ENCODE data around the gene PRDM2. TPM values are rescaled to one million over a fixed set of nuclear protein-coding genes. Genes with fewer than 3 reads are reported as not detected.
A peak's percentile ranks its signal among the peaks of the same experiment; 100 is the strongest.

The PRDM2 gene
- polyA plus RNA-seq, 3 donors, result 4.1 to 22.5 (median 7.6) TPM

GRCh38 chr1:13783551-13783950 lies 83.6 kb downstream of the PRDM2 start:
- peaks cover 49 to 68% of the 10 kb centered on the region in 2 donors for H3K36me3 Mint-ChIP-seq
- Histone ChIP-seq H2AFZ (ENCODE audit: insufficient read depth, low read depth, low read length, poor library complexity, severe bottlenecking) (no peak overlapping the region), H3K9ac (ENCODE audit: insufficient read depth, low read length, poor library complexity, severe bottlenecking) (no peak overlapping the region), H3K9me3 (replicated peaks in 1 of 2; ENCODE audit: control insufficient read depth in 1 of 2, insufficient read depth in 1 of 2, low read length in 2 of 2) (no peaks in the 10 kb centered on the region), H3K27ac (ENCODE audit: low read depth in 1 of 2, low read length in 2 of 2) (peak overlapping the region in 1 of 2 donors; percentile 68), H3K4me1 (ENCODE audit: control insufficient read depth in 1 of 2, insufficient read depth in 2 of 2, low read length in 2 of 2) (peaks cover 37 to 43% of the 10 kb centered on the region in 2 donors), H4K20me1 (ENCODE audit: insufficient read depth, low read length) (peaks cover 99% of the 10 kb centered on the region), H3K4me3 (replicated peaks in 1 of 3; ENCODE audit: low read depth in 2 of 3, low read length in 3 of 3) (peak overlapping the region in 1 of 3 experiments; percentile 49), H3K4me2 (replicated peaks; ENCODE audit: extremely low read depth, low read length, poor library complexity, severe bottlenecking) (peak overlapping the region; percentile 54), H3K79me2 (ENCODE audit: insufficient read depth, low read length) (peaks cover 97% of the 10 kb centered on the region), H3K36me3 (replicated peaks in 1 of 2; ENCODE audit: control insufficient read depth in 1 of 2, insufficient read depth in 2 of 2, low read length in 2 of 2) (peaks cover 51 to 85% of the 10 kb centered on the region in 2 donors), H3K27me3 (ENCODE audit: control insufficient read depth in 2 of 2, insufficient read depth in 2 of 2, low read length in 2 of 2) (no peaks in the 10 kb centered on the region)
- no peak for TF ChIP-seq CTCF (IDR thresholded peaks at IDR 0.05)
- peak overlapping the region in 1 of 2 donors; percentile 86 for H3K4me3 Mint-ChIP-seq
- H3K27me3 Mint-ChIP-seq (ENCODE audit: low read depth in 3 of 3), result peaks cover 0 to 2% (median 0%) of the 10 kb centered on the region in 3 donors
- intact Hi-C loops (cut with micrococcal nuclease), result no loop called here
- no peak for DNase-seq
- WGBS (ENCODE audit: insufficient coverage), result 86% methylated on average over 3 of the region's 5 CpGs
- peak overlapping the region in 5 of 7 donors; percentile 60 to 82 (median 78) for H3K27ac Mint-ChIP-seq
- peaks cover 46% of the 10 kb centered on the region for H3K4me1 Mint-ChIP-seq
- no peaks in the 10 kb centered on the region for H3K9me3 Mint-ChIP-seq

GRCh38 chr1:13784971-13785370 lies 85.0 kb downstream of the PRDM2 start:
- Histone ChIP-seq H3K9ac (ENCODE audit: insufficient read depth, low read length, poor library complexity, severe bottlenecking) (no peak overlapping the region), H3K4me2 (replicated peaks; ENCODE audit: extremely low read depth, low read length, poor library complexity, severe bottlenecking) (no peak overlapping the region), H2AFZ (ENCODE audit: insufficient read depth, low read depth, low read length, poor library complexity, severe bottlenecking) (no peak overlapping the region), H3K27ac (ENCODE audit: low read depth in 1 of 2, low read length in 2 of 2) (peak overlapping the region in 1 of 2 donors; percentile 68), H3K36me3 (replicated peaks in 1 of 2; ENCODE audit: control insufficient read depth in 1 of 2, insufficient read depth in 2 of 2, low read length in 2 of 2) (peaks cover 48 to 85% of the 10 kb centered on the region in 2 donors), H3K79me2 (ENCODE audit: insufficient read depth, low read length) (peaks cover 97% of the 10 kb centered on the region), H3K27me3 (ENCODE audit: control insufficient read depth in 2 of 2, insufficient read depth in 2 of 2, low read length in 2 of 2) (no peaks in the 10 kb centered on the region), H3K9me3 (replicated peaks in 1 of 2; ENCODE audit: control insufficient read depth in 1 of 2, insufficient read depth in 1 of 2, low read length in 2 of 2) (no peaks in the 10 kb centered on the region), H3K4me3 (replicated peaks in 1 of 3; ENCODE audit: low read depth in 2 of 3, low read length in 3 of 3) (no peak overlapping the region), H4K20me1 (ENCODE audit: insufficient read depth, low read length) (peaks cover 99% of the 10 kb centered on the region), H3K4me1 (ENCODE audit: control insufficient read depth in 1 of 2, insufficient read depth in 2 of 2, low read length in 2 of 2) (peaks cover 37 to 41% of the 10 kb centered on the region in 2 donors)
- intact Hi-C loops (cut with micrococcal nuclease), result no loop called here
- no peak for DNase-seq
- no peak overlapping the region for H3K4me3 Mint-ChIP-seq
- WGBS (ENCODE audit: insufficient coverage), result no CpG with 5 or more reads among the region's 5 CpGs
- no peaks in the 10 kb centered on the region for H3K9me3 Mint-ChIP-seq
- H3K27me3 Mint-ChIP-seq (ENCODE audit: low read depth in 3 of 3), result peaks cover 0 to 2% (median 0%) of the 10 kb centered on the region in 3 donors
- peaks cover 62 to 66% of the 10 kb centered on the region in 2 donors for H3K36me3 Mint-ChIP-seq
- no peak for TF ChIP-seq CTCF (IDR thresholded peaks at IDR 0.05)
- peaks cover 42% of the 10 kb centered on the region for H3K4me1 Mint-ChIP-seq
- no peak overlapping the region for H3K27ac Mint-ChIP-seq

Measured in CD14-positive monocyte (primary cell).